GM12878 (cell line): ENCODE data around the gene MCRIP2. TPM values are rescaled to one million over a fixed set of nuclear protein-coding genes. Genes with fewer than 3 reads are reported as not detected.

ENCODE experiments used
- ASH2L ChIP-seq: fragments of 300-600, 200-600 bp; sonication (generic); IDR thresholded peaks from 2 replicates; pipeline ENCODE4 v1.6.1; 2017; ENCODE audit warnings: low read depth, mild to moderate bottlenecking, borderline replicate concordance
- CEBPZ ChIP-seq: fragments of 150-350 bp; IDR thresholded peaks from 2 replicates; pipeline ENCODE4 v1.6.1; 2016; ENCODE audit warnings: low read depth, low read length
- EGR1 ChIP-seq, 2 experiments: IDR thresholded peaks; 1 replicate in 1 of 2; 2 replicates in 1 of 2; pipeline ENCODE4 v1.6.1; 2011 to 2012; ENCODE audit warnings: low read depth in 2 of 2, low read length in 2 of 2, borderline replicate concordance in 1 of 2, mild to moderate bottlenecking in 1 of 2, moderate library complexity in 1 of 2
- HSF1 ChIP-seq: fragments of 150-350 bp; IDR thresholded peaks from 2 replicates; pipeline ENCODE4 v1.6.1; 2014; ENCODE audit warnings: mild to moderate bottlenecking, low read depth, low read length
- SP1 ChIP-seq: IDR thresholded peaks from one replicate; pipeline ENCODE4 v1.6.1; 2011; ENCODE audit warnings: low read depth, low read length
- polyA plus RNA-seq, 11 experiments: library from polyadenylated mRNA; depleted of rRNA in 4 of 11; unstranded in 6 of 11; stranded (reverse) in 5 of 11; fragments of >200 nt; fragmentation: Nextera tagmentation in 4 of 11; fragmentation: Illumina TruSeq in 1 of 11; extraction: Ambion mirVana in 4 of 11; extraction: Trizol in 1 of 11; gene quantifications; 1 replicate in 1 of 11; 2 replicates in 10 of 11; pipeline versions ENCODE4 v1.2.1 to v1.2.3, GENCODE V29; 2011 to 2016; ENCODE audit warnings: inconsistent platforms in 2 of 11, missing spikeins in 2 of 11, low read depth in 1 of 11
- total RNA-seq, 4 experiments: library from RNA; depleted of rRNA in 3 of 4; stranded (reverse); fragments of >200 nt in 3 of 4; fragmentation: Illumina TruSeq in 1 of 4; extraction: Trizol in 1 of 4; gene quantifications; 2 replicates each; pipeline versions ENCODE4 v1.2.1 to v1.2.3, GENCODE V29; 2013 to 2021

MCRIP2 gene
- total and polyA plus RNA-seq, 10 of the 15 experiments (the other 5 are each of a cell fraction or from before 2014, with no cell fraction given) = 0.19 to 93.1 (median 57.9) TPM

- no peak for TF ChIP-seq EGR1 (IDR thresholded peaks at IDR 0.05; ENCODE audit: borderline replicate concordance in 1 of 2, low read depth in 2 of 2, low read length in 2 of 2)
- TF ChIP-seq SP1 = no peak
- TF ChIP-seq ASH2L = no peak
- no peak for TF ChIP-seq CEBPZ
- TF ChIP-seq HSF1 = no peak
Measured at GRCh38 chr16:631808-632358, 9.7 kb upstream of the MCRIP2 start (continued).
